Transverse colon (tissue), 4 donors: ENCODE data around the gene RNGTT. TPM values are rescaled to one million over a fixed set of nuclear protein-coding genes. Genes with fewer than 3 reads are reported as not detected.

Experiments used
- DNase-seq: peaks from one replicate; pipeline ENCODE4 v3.0.0-alpha.2; 2019
- H3K27ac ChIP-seq, 4 donors: fragments of 200-600 bp; sonication (generic); 2 replicates each; pipeline ENCODE4 v1.5.1; 2016 to 2018; ENCODE audit warnings: inconsistent platforms in 4 of 4
- H3K27me3 ChIP-seq: fragments of 200-600 bp; sonication (generic); 2 replicates; pipeline ENCODE4 v1.5.1; 2017; ENCODE audit warnings: inconsistent platforms
- H3K36me3 ChIP-seq, 4 donors: fragments of 200-600 bp; sonication (generic); 2 replicates each; pipeline ENCODE4 v1.5.1; 2017 to 2019; ENCODE audit warnings: inconsistent platforms in 4 of 4
- H3K4me1 ChIP-seq, 4 donors: fragments of 200-600 bp; sonication (generic); 2 replicates each; pipeline ENCODE4 v1.5.1; 2017 to 2020; ENCODE audit warnings: inconsistent platforms in 4 of 4
- H3K4me3 ChIP-seq, 4 donors: fragments of 200-600 bp; sonication (generic); 1 replicate in 1 of 4; 2 replicates in 3 of 4; pipeline versions ENCODE4 v1.5.1 to v1.6.1; 2017 to 2019; ENCODE audit warnings: inconsistent platforms in 4 of 4
- H3K9me3 ChIP-seq, 2 donors: fragments of 200-600 bp; sonication (generic); 2 replicates each; pipeline ENCODE4 v1.5.1; 2017 to 2019; ENCODE audit warnings: inconsistent platforms in 2 of 2
- CTCF ChIP-seq, 5 experiments: fragments of 200-600 bp in 3 of 5; fragments of 450-650 bp in 2 of 5; sonication (generic) in 3 of 5; IDR thresholded peaks; 1 replicate in 2 of 5; 2 replicates in 3 of 5; pipeline ENCODE4 v1.5.1; 2016 to 2017; ENCODE audit warnings: antibody characterized with exemption in 5 of 5, inconsistent platforms in 3 of 5, mild to moderate bottlenecking in 2 of 5, moderate library complexity in 1 of 5
- EP300 ChIP-seq: sonication (generic); formaldehyde crosslinking; IDR thresholded peaks from one replicate; pipeline ENCODE4 v1.6.1; 2017; ENCODE audit warnings: antibody characterized with exemption, low read depth
- POLR2A ChIP-seq: fragments of 450-650 bp; IDR thresholded peaks from one replicate; pipeline ENCODE4 v1.6.1; 2016; ENCODE audit warnings: antibody characterized with exemption, mild to moderate bottlenecking, moderate library complexity
- POLR2AphosphoS5 ChIP-seq, 3 donors: sonication (generic); formaldehyde crosslinking; IDR thresholded peaks; one replicate each; pipeline ENCODE4 v1.6.1; 2016; ENCODE audit warnings: antibody characterized with exemption in 3 of 3
- WGBS, 2 donors: methylation state at CpG; one replicate each; pipeline ENCODE4 v1.1.5; 2018; ENCODE audit warnings: low coverage in 1 of 2; 5-methylcytosine and 5-hydroxymethylcytosine counted together
- in situ Hi-C, 4 donors: fragments of 200-750 bp; cut with MboI; loops; one replicate each; pipeline versions ENCODE4 v1.15.0 to v1.15.1; 2017; ENCODE audit warnings: low sequenced_read_pairs in 3 of 4, low pct_ligation_motif_present in 1 of 4, low pct_unique_long_range_greater_than_20kb in 1 of 4
- intact Hi-C: fragments of 100-400 bp; cut with DNase I; formaldehyde crosslinking; loops from one replicate; pipeline ENCODE4 v1.15.1; 2023; ENCODE audit warnings: low total_unique reads
- total RNA-seq, 4 donors: library from RNA; depleted of rRNA; stranded (reverse); fragments of >200 nt; gene quantifications; one replicate each; pipeline ENCODE4 v1.1.0, GENCODE V29; 2016

The RNGTT gene
- total RNA-seq, 4 donors from 2014 or later: 5.4 to 20.9 (median 15.2) TPM

- intact Hi-C loops (no loop called here), in situ Hi-C loops (no loop called here)
- Histone ChIP-seq H3K27me3 (no peaks in the 10 kb centered on the region), H3K36me3 (no peaks in the 10 kb centered on the region), H3K9me3 (no peaks in the 10 kb centered on the region), H3K4me1 (no peaks in the 10 kb centered on the region), H3K4me3 (no peak overlapping the region), H3K27ac (no peak overlapping the region)
- no peak for DNase-seq
- WGBS, 2 donors: 85 to 93% methylated on average over 3 to 4 of the region's 4 CpGs
- TF ChIP-seq EP300 (no peak), POLR2AphosphoS5 (IDR thresholded peaks at IDR 0.05) (no peak), POLR2A (no peak), CTCF (IDR thresholded peaks at IDR 0.05) (no peak)
These were observed 260.4 kb downstream of the RNGTT start for GRCh38 chr6:88702956-88703556.

DNA sequence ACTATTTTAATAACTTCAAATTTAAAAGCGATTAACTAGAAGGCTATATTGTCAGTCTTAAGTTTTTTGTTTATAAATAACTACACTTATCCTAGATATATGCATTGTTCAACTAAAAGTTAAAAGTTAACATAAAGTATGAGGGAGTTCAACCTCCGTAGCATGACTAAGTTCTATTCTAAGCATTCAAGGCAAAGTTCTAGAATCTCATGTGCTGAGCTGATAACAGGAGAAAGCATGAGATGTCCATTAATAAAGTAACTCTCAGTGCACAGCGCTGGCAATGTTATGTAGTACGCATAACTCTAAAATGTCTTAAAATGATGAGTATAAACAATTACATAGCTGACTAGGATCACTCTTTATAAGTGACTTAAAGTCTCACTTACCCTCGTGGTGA, 264.8 kb downstream of the RNGTT start:
- WGBS, 2 donors: 91% methylated on average over 5 of the region's 5 CpGs
- in situ Hi-C loops: no loop called here
- Histone ChIP-seq H3K27me3 (no peaks in the 10 kb centered on the region), H3K9me3 (peaks cover 0 to 8% of the 10 kb centered on the region in 2 donors), H3K4me3 (no peak overlapping the region), H3K36me3 (peaks cover 0 to 7% (median 0%) of the 10 kb centered on the region in 4 donors), H3K27ac (no peak overlapping the region), H3K4me1 (no peaks in the 10 kb centered on the region)
- DNase-seq: no peak
- intact Hi-C loops: no loop called here
- TF ChIP-seq EP300 (no peak), CTCF (IDR thresholded peaks at IDR 0.05) (no peak), POLR2A (no peak), POLR2AphosphoS5 (IDR thresholded peaks at IDR 0.05) (no peak)

- peaks cover 0 to 7% (median 0%) of the 10 kb centered on the region in 4 donors for H3K36me3 ChIP-seq
- intact Hi-C loops: no loop called here
- no peak for DNase-seq
- H3K9me3 ChIP-seq: peaks cover 0 to 8% of the 10 kb centered on the region in 2 donors
- no peak overlapping the region for H3K4me3 ChIP-seq
- H3K4me1 ChIP-seq: no peaks in the 10 kb centered on the region
- in situ Hi-C loops: no loop called here
- TF ChIP-seq POLR2A: no peak
- TF ChIP-seq CTCF (IDR thresholded peaks at IDR 0.05): no peak
- H3K27ac ChIP-seq: no peak overlapping the region
- no peaks in the 10 kb centered on the region for H3K27me3 ChIP-seq
- 92 to 98% methylated on average over 4 of the region's 4 CpGs for WGBS, 2 donors
These were observed 267.5 kb downstream of the RNGTT start for GRCh38 chr6:88695937-88696336.

- DNase-seq: no peak
- no peaks in the 10 kb centered on the region for H3K36me3 ChIP-seq
- no peak for TF ChIP-seq CTCF (IDR thresholded peaks at IDR 0.05)
- TF ChIP-seq POLR2AphosphoS5 (IDR thresholded peaks at IDR 0.05): no peak
- TF ChIP-seq POLR2A: no peak
- H3K9me3 ChIP-seq: no peaks in the 10 kb centered on the region
- no peaks in the 10 kb centered on the region for H3K4me1 ChIP-seq
- in situ Hi-C loops: no loop called here
- H3K27me3 ChIP-seq: no peaks in the 10 kb centered on the region
- no peak overlapping the region for H3K27ac ChIP-seq
- intact Hi-C loops: no loop called here
- no peak overlapping the region for H3K4me3 ChIP-seq
- WGBS, 2 donors: 96 to 100% methylated on average over 2 to 3 of the region's 3 CpGs
These were observed 279.7 kb downstream of the RNGTT start for GRCh38 chr6:88683734-88684133.
